Endometrial microvascular endothelial cells (primary cell): Measurements from ENCODE around the gene ZNF740. TPM values are rescaled to one million over a fixed set of nuclear protein-coding genes. Genes with fewer than 3 reads are reported as not detected.

Source experiments
- in situ Hi-C: cut with HindIII; loops from 2 replicates; pipeline ENCODE4 v1.10.0; 2017; ENCODE audit warnings: low sequenced_read_pairs, low pct_unique_long_range_greater_than_20kb; ENCODE audit errors: inconsistent ontology term
- total RNA-seq: library from RNA; depleted of rRNA; stranded (reverse); fragments of >200 nt; gene quantifications from one replicate; pipeline ENCODE4 v1.2.3, GENCODE V29; 2015; ENCODE audit errors: inconsistent ontology term

The ZNF740 gene
- total RNA-seq, 1 donor from 2014 or later = 5.9 TPM

DNA sequence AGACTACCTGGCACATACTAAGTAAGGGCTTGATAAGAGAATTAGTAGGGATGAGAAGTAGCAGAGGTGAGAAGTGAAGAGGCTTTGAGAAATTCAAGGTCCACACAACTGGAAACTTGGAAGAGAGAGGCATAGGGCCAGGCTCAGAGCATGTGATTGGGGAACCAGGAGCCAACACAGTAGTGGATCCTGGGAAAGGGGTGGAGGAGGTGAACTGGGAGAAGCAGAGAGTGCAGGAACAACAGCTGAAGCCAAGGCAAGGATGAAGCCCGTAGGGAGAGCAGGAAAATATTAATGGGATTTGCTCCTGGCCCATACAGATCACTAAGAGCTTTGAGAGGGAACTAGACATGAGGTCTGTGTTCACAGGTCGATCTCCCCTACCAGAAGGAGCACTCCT lies 27.9 kb downstream of the ZNF740 start:
- in situ Hi-C loops = no loop called here

DNA sequence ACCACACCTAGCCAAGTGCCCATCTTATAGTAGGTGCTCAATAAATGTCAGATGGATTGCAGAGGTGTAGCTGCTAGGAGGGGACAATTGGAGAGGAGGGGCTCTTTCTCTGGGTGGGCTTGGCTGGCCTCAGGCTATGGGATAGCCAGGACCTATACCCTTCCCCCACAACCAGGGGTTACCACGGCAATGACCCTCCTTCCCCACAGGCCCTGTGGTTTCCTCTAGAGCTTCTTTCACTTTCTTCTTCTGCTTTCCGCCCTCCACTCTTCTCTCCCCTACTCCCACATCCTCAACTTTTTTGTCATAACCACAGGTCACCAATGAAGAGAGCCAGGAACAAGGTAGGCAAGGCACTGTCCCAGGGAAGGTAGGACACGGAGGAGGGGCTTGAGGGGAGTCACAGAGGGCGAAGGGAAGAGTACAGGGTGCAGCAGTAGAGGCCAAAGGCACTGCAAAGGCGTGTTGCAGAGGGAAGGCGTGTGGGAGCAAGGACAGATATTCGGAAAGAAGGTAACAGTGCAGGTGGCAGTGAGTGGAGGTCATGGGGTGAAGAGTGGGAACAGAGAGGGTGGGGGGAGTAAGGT lies 28.4 kb downstream of the ZNF740 start:
- in situ Hi-C loops = no loop called here

DNA sequence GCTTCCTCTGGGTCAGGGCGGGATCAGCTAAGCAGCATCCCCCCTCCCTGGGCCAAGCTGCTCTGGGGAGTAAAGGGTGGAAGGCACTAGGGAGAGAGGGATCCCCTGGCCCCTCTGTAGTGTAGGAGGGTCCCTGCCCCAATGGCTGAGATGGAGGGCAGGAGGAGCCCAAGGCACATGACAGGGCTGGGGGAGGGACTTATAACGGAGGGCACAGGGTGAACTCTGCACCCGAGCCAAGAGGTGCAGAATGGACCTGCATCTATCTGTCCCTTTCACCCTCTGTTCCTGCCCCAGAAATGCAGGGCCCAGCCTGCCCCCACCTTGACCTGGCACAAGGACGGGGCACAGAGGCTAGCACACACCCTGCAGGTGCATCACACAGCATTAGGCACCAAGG lies 30.3 kb downstream of the ZNF740 start:
- in situ Hi-C loops = no loop called here

DNA sequence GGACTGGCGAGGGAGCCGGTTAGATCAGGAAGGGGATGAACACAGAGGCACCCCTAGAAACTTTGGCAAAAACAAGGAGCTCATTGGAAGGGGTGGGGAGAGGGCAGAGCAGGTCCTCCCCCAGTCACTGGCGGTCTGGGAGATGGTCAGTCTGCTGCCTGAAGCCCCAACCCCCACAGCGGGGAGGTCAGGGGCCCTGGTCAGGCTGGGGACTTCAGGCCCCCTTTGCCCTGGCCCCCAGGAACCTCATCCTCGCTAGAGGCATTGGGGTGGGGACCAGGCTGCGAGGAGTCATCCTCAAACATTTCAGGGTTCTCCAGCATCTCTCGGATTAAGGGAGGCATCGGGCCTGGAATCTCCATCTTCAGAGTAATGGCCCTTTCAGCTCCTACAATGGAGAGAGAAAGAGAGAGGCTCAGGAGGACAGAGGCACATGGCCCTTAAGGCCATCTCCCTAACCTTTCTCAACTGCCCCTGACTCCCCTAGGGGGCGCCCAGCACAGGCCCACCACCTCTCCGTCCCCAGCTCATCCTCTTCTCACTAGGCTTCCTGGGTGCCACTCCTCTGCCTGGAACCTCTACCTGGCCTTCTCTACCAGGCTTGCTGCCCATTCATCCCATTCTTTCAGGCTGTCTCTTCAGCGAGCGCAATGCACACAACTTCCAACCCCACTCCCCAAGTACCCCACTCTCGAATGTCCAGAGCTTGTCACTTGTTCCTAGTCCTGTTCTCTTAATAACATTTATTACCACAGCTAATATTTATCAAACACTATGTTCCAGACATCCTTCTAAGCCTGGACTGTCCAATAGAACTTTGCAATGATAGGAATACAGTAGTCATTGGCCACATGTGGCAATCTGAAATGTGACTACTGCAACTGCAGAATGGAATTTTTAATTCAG lies 31.2 kb downstream of the ZNF740 start:
- in situ Hi-C loops = no loop called here

DNA sequence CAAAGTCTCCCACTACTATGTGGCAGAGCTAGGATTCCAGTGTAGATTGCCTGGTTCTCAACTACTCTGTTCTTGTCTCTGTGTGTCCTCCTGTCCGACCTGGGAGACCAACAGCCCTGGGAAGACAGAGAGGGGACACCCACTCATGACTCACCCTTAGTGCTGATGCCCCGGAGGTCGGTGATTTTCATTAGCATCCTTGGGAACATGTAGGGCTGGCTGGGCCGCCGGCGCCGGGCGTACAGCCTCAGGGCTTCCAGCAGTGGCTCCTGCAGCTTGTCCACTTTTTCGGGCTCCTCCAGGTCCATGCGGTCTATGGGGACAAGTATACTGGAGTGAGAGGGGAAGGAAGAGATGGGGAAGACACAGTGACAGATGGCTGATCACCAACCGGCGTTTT lies 32.4 kb downstream of the ZNF740 start:
- in situ Hi-C loops = no loop called here

DNA sequence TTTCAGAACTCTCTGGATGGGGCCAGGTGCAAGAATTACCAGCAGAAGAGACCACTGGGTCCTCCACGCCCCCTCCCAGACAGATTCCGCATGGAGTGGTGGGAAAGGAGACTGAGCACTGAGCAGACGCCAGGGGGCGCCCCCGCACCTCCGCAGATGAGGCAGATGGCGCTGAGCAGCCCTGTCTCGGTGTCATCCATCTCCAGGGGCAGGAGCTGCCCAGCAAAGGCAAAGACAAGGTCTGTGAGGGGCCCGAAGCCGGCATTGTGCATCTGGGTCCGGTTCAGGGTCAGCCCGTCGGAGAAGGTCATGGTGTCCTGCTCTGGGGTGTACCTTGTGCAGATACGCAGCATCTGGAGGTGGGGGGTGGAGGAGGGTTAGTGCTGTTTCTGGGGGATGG lies 32.8 kb downstream of the ZNF740 start:
- in situ Hi-C loops = no loop called here

DNA sequence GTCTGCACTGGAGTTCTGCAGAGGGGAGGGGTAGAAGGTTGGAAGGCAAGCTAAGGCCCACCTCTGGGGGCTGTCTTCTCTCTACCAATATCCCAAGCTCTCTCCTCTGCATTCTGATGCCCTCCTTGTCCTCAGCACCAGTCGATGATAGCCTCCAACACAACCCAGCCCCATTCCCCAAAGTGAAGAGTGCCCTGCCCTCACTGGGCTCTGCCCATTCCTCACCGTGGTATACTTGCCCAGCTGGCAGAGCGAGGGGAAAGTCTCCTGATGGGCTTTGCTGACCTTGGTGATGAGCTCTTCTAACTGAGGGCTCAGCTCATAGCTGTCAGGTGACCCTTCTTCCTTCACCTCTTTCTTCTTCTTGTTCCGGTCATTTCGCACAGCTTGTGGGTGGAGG lies 33.7 kb downstream of the ZNF740 start:
- in situ Hi-C loops = no loop called here

DNA sequence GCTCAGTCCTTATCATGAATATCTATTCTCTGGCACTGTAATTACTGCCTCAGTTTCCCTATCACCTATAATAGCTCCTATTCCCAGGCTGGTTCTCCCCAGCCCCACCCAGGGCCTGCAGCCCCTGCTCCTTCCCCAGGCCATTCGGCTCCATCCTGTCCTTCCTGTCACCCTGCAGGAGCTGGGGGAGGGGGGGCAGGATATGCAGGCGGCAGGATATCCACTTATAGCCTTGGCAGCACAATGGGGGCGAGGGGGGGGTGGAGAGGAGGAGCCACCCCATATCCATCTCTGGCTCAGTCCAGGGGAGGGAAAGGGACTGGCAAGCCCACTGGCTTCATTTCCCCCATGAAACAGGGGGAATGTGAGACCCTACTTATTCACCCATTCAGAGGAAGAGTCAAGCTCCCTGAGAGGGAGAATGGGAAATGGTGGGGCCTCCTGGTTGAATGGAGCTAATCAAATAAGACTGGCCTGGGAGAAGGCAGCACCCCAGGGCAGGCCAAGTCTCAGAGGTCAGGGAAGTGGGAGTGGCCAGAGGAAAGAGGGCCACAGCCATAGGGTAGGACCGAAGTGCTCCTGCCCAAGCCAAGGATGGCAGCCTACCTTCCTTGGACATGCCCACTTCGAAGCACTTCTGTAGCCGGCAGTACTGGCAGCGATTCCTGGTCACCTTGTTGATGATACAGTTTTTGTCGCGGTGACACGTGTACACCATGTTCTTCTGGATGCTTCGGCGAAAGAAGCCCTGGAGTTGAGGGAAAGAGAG lies 34.3 kb downstream of the ZNF740 start:
- in situ Hi-C loops = no loop called here

DNA sequence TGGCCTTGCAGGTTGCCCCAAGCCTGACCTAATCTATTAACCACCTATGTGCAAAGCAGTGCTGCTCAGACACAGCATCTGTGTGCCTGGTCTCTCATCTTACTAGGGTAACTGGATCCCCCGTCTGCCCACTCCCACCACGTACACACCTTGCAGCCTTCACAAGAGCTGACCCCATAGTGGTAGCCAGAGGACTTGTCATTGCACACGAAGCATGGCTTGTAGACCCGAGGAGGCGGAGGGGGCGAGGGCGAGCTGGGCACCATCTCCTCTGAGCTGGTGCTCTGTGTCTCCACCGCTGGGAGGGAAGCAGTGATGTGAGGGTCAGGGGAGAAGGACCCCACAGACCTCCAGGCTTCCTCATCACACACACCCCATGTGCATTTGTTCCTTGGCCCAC lies 35.0 kb downstream of the ZNF740 start:
- in situ Hi-C loops = no loop called here

DNA sequence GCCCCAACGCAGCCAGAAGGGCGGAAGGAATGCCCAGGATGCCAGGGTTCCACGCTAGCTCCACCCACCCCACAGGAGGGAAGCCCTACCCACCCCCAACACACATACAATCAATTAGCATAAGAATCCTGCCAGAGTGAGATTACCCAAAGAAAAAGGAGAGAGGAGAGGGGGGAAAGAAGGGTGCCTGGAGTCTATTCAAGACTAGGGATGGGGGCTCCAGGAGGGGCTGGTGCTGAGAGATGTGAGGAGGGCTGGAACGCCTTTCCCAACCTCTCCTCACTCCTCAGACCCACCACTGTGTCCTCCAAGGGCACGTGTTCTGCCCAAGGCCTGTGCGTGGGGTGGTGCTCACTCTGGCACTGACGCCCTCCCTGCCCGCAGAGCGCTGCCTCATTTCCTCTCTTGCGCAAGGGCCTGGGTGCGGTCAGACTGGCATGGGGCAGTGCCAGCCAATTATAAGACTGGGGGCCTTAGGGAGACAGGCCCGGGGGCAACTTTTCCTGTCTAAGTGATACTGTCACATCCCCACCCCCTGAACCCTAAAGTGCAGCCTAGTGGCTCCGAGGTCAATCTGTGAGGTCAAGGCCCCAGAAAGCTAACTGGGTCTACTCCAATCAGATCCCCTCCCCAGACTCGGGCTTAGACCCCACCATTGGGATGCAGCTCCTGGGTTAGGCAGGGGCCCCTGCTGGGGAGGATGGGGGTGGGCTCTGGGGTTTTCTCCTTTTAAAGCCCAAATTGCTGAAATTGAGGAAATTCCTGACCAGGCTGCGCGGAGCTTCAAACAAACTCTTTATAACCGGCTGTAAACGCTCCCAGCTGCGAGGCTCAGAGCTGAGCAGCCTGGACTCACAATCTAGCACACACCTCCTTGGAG lies 36.8 kb downstream of the ZNF740 start:
- in situ Hi-C loops = no loop called here

DNA sequence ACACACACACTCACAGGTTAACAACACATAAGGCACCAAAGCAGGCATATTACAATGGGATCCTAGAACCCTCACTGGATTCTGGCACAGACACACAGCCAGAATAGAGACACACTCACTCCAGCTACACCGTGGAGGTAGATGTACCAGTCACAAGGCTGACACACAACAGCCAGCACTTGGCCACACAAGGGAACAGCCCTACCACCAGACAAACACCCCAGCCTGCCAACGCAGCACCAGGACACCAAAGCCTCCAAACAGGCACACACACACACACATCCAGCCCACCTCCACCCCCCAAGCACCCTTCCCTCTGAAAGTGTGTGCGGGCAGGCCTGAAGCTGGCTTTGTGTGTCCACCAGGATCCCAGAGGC lies 37.4 kb downstream of the ZNF740 start:
- in situ Hi-C loops = no loop called here

DNA sequence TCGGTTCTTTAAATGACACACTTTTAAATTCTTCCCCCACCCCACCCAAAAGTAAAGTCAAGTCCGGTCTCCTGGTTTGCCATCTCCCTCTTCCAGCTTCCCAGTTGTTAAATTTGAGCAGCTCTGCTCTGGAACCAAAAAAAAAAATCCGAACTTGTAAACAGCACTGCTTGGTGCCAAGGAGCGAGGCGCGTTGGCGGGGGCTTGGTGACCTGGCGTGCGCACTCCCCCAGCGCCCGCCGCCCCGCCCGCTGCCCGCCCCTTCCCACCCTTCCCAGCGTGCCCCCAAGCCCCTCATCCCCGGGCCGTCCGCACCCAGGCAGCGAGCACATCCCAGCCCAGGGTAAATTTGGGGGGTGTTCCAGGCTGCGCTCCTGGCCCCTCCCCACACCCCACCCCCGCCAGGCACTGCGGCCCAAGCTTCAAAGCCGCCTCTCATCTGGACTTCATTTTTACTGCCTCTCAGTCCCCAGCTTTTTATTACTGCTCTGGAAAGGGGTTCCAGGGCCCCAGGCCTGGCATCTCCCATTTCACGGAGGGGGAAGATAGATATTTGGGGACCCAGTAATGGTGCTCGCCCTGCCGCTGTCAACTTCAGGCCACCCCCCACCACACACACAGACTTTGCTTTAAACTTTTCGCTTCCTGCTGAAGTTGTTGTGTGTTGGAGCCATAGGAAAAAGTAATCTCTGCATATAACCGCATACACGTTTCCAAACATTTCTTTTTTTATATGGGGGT lies 38.2 kb downstream of the ZNF740 start:
- in situ Hi-C loops = no loop called here

DNA sequence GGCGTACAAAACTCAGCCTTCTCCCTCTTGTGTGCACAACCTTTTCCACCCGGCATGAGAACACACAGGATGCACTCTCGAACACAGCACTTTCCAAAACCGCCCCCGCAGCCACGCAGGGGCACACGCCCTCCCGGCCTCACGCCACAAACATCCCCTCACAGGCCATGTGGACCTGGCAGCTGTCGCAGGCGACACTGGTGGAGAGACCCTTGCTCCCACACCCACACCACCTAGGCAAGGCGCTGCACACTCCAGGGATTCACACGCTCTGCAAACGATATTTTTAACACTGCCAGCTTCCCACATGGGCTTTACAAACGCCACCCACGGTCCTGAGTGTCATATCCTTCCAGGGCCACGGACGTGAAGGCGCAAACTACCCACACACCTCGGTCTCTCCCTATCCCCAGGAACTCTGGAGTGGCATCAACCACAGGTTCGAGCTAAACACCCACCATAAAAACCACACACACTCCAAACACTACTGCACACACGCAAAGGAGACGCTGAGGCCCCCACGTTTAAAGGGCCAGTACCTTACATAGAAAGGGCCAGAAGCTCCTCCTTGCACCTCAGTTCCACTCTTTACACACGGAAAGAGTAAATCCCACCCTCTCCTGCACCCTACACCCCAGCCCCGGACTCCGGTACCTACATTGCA lies 38.9 kb downstream of the ZNF740 start:
- in situ Hi-C loops = no loop called here

DNA sequence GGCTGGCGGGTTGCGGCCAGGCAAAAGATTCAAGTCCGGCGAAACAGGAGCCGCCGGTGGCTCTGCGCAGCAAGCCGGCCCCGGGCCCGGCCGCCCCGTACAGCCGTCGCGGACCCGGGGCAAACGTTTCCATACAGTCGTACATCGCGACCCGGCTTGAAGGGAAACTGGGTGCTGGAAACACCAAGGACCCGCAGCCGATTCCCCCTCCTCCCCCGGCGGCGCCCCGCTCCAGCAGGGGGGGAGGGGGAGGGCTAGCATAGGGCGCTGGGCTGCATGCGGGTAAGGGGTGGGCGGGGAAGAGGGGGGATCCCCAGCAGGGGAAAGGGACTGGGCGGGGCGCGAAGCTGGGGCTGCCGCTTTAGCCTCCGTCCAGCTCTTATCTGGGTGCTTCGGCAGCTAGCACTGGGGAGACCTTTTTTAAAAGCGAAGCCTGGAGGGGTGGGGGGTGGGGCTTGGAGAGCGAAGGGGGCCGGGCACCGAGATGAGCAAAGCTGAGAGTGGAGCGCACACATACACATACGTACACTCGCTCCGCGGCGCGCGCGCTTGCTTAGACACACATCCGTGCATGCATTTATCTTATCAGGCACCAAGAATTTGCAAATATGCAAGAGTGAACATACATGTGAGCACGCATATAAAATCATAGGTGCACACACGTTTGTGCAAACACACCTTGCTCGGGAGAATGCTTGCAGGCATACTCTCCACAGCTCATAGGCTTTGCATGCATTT lies 39.6 kb downstream of the ZNF740 start:
- in situ Hi-C loops = no loop called here

DNA sequence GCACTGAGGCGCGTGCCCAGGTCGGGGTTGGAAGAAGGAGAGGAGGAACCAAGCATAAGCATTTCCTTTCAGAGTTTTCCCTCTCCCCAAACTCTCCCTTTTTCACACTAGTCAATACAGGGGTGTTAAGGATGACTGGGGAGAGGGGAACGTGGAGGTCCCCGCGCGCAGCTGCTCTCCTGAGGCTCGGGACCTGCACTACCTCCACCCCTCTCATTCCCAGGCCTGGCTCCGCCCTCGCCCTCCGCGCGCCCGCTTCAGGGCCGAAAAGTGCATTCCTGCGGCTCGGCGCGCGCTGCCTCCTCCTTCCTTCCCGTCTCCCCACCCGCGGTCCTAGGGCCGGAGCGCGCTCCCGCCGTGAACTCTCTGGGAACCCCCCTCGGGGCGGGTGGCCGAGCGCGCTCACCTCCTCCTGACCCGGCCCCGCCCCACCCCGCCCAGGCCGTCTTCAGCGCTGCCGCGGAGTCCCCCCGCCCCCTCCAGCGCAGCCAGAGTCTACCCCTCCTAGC lies 40.2 kb downstream of the ZNF740 start:
- in situ Hi-C loops = no loop called here

DNA sequence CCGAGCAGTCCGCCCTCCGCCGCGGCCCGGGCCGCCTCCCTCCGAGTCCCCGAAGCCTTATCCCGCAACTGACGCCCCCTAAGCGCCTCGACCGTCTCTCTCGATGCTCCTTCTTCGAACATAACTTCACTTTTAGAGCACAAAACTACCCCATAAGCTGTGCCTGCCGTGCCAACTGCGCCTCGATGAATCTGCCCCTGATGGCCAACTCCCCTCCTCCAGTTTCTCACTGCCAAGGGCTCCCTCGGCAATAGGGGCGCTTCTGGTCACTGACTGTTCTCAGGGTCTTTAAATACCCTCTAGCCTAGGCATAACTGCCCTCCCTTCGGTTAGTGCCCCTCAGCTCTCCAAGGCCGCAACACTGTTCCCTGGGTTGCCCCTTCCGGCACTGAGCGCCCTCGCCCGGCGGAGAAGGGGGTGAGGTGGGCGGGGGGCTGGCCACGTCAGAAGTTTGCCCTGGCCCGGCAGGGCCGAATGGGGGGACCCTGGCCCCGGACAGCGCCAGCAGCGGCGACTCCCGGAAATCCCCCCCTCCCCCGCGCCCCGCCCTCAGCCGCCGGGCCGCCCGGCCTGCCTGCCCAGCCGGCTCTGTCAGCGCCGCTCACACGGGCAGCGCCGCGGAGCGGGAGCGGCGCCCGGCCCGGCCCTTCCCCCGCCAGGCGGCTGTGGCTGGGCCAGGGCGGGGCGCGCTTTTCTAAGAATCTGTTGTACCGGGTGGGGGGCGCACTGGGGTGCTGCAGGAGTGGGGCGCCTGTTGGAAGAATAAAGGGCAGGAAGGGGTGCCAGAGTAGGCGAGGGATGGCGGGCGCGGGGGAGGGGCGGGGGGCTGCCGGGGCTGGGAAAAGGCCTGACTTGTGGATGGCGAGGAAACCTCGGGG lies 40.9 kb downstream of the ZNF740 start:
- in situ Hi-C loops = no loop called here
